CD4-positive, alpha-beta T cell (primary cell): Measurements from ENCODE around the gene MARCHF9. TPM values are rescaled to one million over a fixed set of nuclear protein-coding genes. Genes with fewer than 3 reads are reported as not detected.

ENCODE experiments used
- ATAC-seq: fragments of 200-7000 bp; cut with Tn5 transposase; one replicate; pipeline ENCODE4 v1.10.0; 2022; ENCODE audit warnings: mild to moderate bottlenecking; ENCODE audit not compliant: poor library complexity
- CTCF ChIA-PET: fragments of 350-600 bp; sonication (Branson Sonifier 250); formaldehyde crosslinking; loops from one replicate; lab custom pipeline; 2021; ENCODE audit warnings: antibody characterized with exemption, inconsistent platforms; lab: Charles Lee
- POLR2A ChIA-PET: fragments of 350-600 bp; sonication (Branson Sonifier 250); formaldehyde crosslinking; loops from one replicate; lab custom pipeline; 2021; ENCODE audit warnings: antibody characterized with exemption, inconsistent platforms; lab: Charles Lee
- DNase-seq, 14 experiments: peaks; one replicate each; pipeline ENCODE4 v3.0.0-alpha.2; 2013 to 2020; ENCODE audit warnings: mixed read lengths in 2 of 14
- H3K27ac ChIP-seq, 2 donors: one replicate each; pipeline versions ENCODE4 v1.5.1 to v1.7.0; 2013; ENCODE audit warnings: low read length in 2 of 2, low read depth in 1 of 2, mild to moderate bottlenecking in 1 of 2
- H3K27me3 ChIP-seq, 2 experiments: 1 replicate in 1 of 2; 2 replicates in 1 of 2; pipeline versions ENCODE4 v1.6.1 to v1.7.0; 2013; ENCODE audit warnings: low read length in 2 of 2, control low read depth in 1 of 2, mild to moderate bottlenecking in 1 of 2, moderate library complexity in 1 of 2; ENCODE audit not compliant: insufficient read depth in 2 of 2, control insufficient read depth in 1 of 2
- H3K36me3 ChIP-seq: one replicate; pipeline ENCODE4 v1.6.1; 2013; ENCODE audit warnings: low read length, control low read depth; ENCODE audit not compliant: insufficient read depth
- H3K4me1 ChIP-seq: one replicate; pipeline ENCODE4 v1.6.1; 2013; ENCODE audit warnings: low read length, control low read depth; ENCODE audit not compliant: insufficient read depth
- H3K4me3 ChIP-seq: one replicate; pipeline ENCODE4 v1.5.1; 2013; ENCODE audit warnings: mild to moderate bottlenecking, low read length, moderate library complexity
- H3K9me3 ChIP-seq, 2 experiments: 1 replicate in 1 of 2; 2 replicates in 1 of 2; pipeline versions ENCODE4 v1.6.1 to v1.7.0; 2013; ENCODE audit warnings: low read length in 2 of 2, mild to moderate bottlenecking in 2 of 2, control low read depth in 1 of 2, moderate library complexity in 1 of 2; ENCODE audit not compliant: control insufficient read depth in 1 of 2, insufficient read depth in 1 of 2
- H3K27ac Mint-ChIP-seq: one replicate; pipeline ENCODE4 v1.8.0; 2020; ENCODE audit warnings: mixed read lengths
- H3K27me3 Mint-ChIP-seq: one replicate; pipeline ENCODE4 v1.8.0; 2021; ENCODE audit warnings: mixed read lengths
- H3K36me3 Mint-ChIP-seq: one replicate; pipeline ENCODE4 v1.8.0; 2021; ENCODE audit warnings: low read depth, mixed read lengths
- H3K4me1 Mint-ChIP-seq: one replicate; pipeline ENCODE4 v1.8.0; 2021; ENCODE audit warnings: low read depth, mixed read lengths
- H3K4me3 Mint-ChIP-seq: one replicate; pipeline ENCODE4 v1.8.0; 2020; ENCODE audit warnings: mild to moderate bottlenecking, mixed read lengths
- H3K9me3 Mint-ChIP-seq: one replicate; pipeline ENCODE4 v1.8.0; 2020; ENCODE audit warnings: mixed read lengths
- intact Hi-C, 2 experiments: fragments of 100-400 bp; cut with DNase I in 1 of 2; cut with micrococcal nuclease in 1 of 2; formaldehyde crosslinking; loops; one replicate each; pipeline versions ENCODE4 v1.15.1 to v1.9.0; 2023 to 2025; cut with DNase I, micrococcal nuclease
- total RNA-seq, 174 experiments: library from RNA in 2 of 174; stranded (reverse) in 2 of 174; gene quantifications; one replicate each; pipeline ENCODE4 v1.2.3 and lab custom pipeline; 2021 to 2026
- TF ChIP-seq, protein P1 (sequence below): fragments of 200-600 bp; IDR thresholded peaks from one replicate; pipeline ENCODE4 v1.8.0; 2022; ENCODE audit warnings: antibody characterized with exemption, mild to moderate bottlenecking

MARCHF9 gene
- total RNA-seq, 2 experiments from 2014 or later = 39.9 to 40.8 TPM

DNA sequence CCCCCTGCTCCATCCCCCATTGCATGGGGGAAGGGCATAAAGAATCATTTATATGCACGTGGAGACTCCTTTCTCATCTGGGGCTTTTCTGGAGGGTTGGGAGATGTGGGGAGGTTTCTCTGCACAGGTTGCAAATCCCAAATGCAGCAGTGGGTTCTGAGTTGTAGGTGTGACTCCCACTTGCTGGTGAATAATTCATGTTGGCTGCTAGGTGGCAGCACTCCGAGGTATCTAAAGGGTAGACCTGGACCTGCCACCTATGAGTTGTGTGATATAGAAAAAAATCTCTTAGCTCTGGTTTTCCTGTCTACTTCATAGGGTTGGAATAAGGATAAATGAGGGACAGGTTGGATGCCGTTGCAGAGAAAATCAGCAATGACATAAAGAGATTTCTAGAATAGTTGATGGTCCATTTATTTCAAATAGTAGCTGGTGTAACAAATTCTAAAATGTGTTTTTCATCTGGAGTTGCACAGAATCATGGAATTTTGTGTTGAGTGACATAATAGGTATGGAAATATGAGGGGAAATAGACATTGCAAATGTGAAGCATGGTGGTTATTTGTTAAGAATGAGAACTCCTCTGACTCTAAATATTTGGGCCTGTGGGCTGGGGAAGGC lies 4.6 kb downstream of the MARCHF9 start:
- ChIA-PET POLR2A (interaction anchor here (0.6 to 2.6 kb wide), 4 partner anchors 13 to 137 kb away, joined by 3 to 7 read pairs (median 3); partner anchors contain the start of genes EEF1AKMT3 and METTL1), CTCF (interaction anchor here (0.5 to 1.8 kb wide), 9 partner anchors 13 to 146 kb away, joined by 3 to 8 read pairs (median 6); partner anchors contain the start of genes EEF1AKMT3, METTL1, TSFM and TSPAN31)
- peak in 10 of 14 experiments; percentile 28 to 77 (median 42) for DNase-seq
- no peak for ATAC-seq
- TF ChIP-seq, protein P1, sequence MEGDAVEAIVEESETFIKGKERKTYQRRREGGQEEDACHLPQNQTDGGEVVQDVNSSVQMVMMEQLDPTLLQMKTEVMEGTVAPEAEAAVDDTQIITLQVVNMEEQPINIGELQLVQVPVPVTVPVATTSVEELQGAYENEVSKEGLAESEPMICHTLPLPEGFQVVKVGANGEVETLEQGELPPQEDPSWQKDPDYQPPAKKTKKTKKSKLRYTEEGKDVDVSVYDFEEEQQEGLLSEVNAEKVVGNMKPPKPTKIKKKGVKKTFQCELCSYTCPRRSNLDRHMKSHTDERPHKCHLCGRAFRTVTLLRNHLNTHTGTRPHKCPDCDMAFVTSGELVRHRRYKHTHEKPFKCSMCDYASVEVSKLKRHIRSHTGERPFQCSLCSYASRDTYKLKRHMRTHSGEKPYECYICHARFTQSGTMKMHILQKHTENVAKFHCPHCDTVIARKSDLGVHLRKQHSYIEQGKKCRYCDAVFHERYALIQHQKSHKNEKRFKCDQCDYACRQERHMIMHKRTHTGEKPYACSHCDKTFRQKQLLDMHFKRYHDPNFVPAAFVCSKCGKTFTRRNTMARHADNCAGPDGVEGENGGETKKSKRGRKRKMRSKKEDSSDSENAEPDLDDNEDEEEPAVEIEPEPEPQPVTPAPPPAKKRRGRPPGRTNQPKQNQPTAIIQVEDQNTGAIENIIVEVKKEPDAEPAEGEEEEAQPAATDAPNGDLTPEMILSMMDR = peak; percentile 65
- Mint-ChIP-seq H3K27ac (peak overlapping the region; percentile 6), H3K9me3 (no peaks in the 10 kb centered on the region), H3K4me1 (peaks cover 45% of the 10 kb centered on the region), H3K27me3 (peaks cover 17% of the 10 kb centered on the region), H3K36me3 (peaks cover 36% of the 10 kb centered on the region), H3K4me3 (peak overlapping the region; percentile 77)
- Histone ChIP-seq H3K4me3 (no peak overlapping the region), H3K36me3 (peaks cover 17% of the 10 kb centered on the region), H3K27ac (no peak overlapping the region), H3K4me1 (peaks cover 29% of the 10 kb centered on the region), H3K9me3 (no peaks in the 10 kb centered on the region), H3K27me3 (peaks cover 3 to 4% of the 10 kb centered on the region in 2 experiments)
- intact Hi-C loops = loop anchor here (1.0 to 5.0 kb wide), 3 partner anchors 73 to 146 kb away; no protein-coding TSS in a partner anchor

DNA sequence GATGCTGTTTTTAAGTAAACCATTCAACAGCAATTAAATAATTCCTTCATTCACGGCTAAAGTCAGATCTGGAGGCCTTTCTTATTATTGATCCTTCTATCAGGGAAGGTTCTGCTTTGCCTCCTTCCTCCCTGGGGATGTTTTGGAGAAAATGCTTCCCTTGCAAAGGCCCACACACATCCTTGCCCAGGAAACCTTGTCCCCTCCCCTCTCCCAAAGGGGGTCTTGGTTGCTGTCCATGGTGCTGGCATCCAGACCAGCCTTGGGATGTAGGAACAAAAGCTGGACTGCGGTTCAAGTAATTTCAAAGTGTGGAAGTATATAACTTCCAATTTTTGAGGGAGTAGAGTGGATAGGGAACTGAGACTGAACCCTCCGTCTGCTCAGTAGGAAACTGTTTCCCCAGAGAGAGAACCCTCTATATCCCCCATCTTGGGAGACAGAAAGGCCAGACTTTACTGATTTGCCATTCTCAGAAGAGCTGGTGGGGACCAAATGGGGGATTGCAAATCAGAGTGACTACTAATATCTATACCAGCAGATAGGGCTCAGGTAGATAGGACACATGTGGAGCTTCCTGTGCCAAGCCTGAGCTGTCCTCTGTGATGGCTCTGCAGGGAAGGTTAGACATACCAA lies 5.6 kb downstream of the MARCHF9 start:
- ATAC-seq (no peak), DNase-seq (no peak)
- POLR2A ChIA-PET = interaction anchor here (0.7 to 2.6 kb wide), 4 partner anchors 12 to 136 kb away, joined by 3 to 7 read pairs (median 4); partner anchors contain the start of genes EEF1AKMT3, METTL1 and OS9
- Mint-ChIP-seq H3K4me3 (no peak overlapping the region), H3K9me3 (no peaks in the 10 kb centered on the region), H3K27ac (no peak overlapping the region), H3K36me3 (peaks cover 33% of the 10 kb centered on the region), H3K4me1 (peaks cover 51% of the 10 kb centered on the region), H3K27me3 (peaks cover 24% of the 10 kb centered on the region)
- Histone ChIP-seq H3K9me3 (no peaks in the 10 kb centered on the region), H3K27me3 (peaks cover 8 to 13% of the 10 kb centered on the region in 2 experiments), H3K27ac (no peak overlapping the region), H3K36me3 (peaks cover 17% of the 10 kb centered on the region), H3K4me1 (peaks cover 35% of the 10 kb centered on the region), H3K4me3 (no peak overlapping the region)
- intact Hi-C loops = no loop called here
- TF ChIP-seq, protein P1 = no peak
- CTCF ChIA-PET = no interaction called here

DNA sequence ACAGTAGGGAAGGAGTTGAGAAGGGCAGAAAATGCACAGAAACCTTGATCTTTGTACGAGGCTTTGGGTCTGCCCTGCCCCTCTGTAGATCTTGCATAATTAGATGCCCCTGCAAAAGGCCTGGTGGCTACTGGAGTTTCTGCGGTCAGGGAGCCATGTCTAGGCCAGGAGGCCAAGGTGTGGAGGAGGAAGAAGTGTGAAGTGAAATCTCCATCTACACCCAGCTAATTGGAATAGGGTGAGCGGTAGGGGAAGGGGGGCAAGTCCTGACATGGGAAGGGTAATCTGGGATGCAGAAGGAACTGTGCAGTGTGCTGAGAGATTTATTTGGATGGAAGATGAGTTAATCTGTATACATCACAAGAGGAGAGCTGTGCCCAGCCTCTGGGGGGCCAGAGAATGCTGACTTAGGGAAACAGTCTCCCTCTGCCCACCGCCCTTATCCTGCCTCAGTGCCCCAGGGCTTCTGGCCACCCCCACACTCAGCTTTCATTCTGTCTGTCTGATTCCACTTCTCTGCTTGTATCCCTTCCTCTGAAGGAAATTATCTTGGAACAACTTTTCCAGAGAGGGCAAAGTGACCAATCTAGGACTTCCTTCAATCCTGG lies 6.6 kb downstream of the MARCHF9 start:
- H3K36me3 Mint-ChIP-seq = peaks cover 27% of the 10 kb centered on the region
- ChIA-PET CTCF (no interaction called here), POLR2A (interaction anchor here (1.3 to 2.6 kb wide), 2 partner anchors 22 to 135 kb away, joined by 3 to 7 read pairs; partner anchors contain the start of gene TSFM)
- Histone ChIP-seq H3K4me3 (no peak overlapping the region), H3K36me3 (peaks cover 17% of the 10 kb centered on the region), H3K27me3 (peaks cover 19 to 23% of the 10 kb centered on the region in 2 experiments), H3K27ac (no peak overlapping the region), H3K4me1 (peaks cover 38% of the 10 kb centered on the region), H3K9me3 (peaks cover 0 to 5% of the 10 kb centered on the region in 2 experiments)
- no peaks in the 10 kb centered on the region for H3K9me3 Mint-ChIP-seq
- H3K27ac Mint-ChIP-seq = no peak overlapping the region
- intact Hi-C loops = no loop called here
- DNase-seq = no peak
- H3K4me3 Mint-ChIP-seq = no peak overlapping the region
- peaks cover 53% of the 10 kb centered on the region for H3K4me1 Mint-ChIP-seq
- peaks cover 32% of the 10 kb centered on the region for H3K27me3 Mint-ChIP-seq
- TF ChIP-seq, protein P1 = no peak
- no peak for ATAC-seq
